IMR-90 (cell line): ENCODE measurements around the gene SYNGR2.

Experiments used
- BHLHE40 ChIP-seq: fragments of 150-350 bp; IDR thresholded peaks from 2 replicates; pipeline ENCODE4 v1.6.1; 2016; ENCODE audit warnings: mild to moderate bottlenecking, low read depth, low read length
- CEBPB ChIP-seq: IDR thresholded peaks from 2 replicates; pipeline ENCODE4 v1.6.1; 2012; ENCODE audit warnings: low read depth, low read length, improper control_type of control experiment
- FOS ChIP-seq: fragments of 150-350 bp; IDR thresholded peaks from 2 replicates; pipeline ENCODE4 v1.6.1; 2016; ENCODE audit warnings: low read depth, low read length
- MAZ ChIP-seq: IDR thresholded peaks from 2 replicates; pipeline ENCODE4 v1.6.1; 2012; ENCODE audit warnings: low read depth, mild to moderate bottlenecking, low read length, improper control_type of control experiment, moderate library complexity, borderline replicate concordance
- MXI1 ChIP-seq: IDR thresholded peaks from 2 replicates; pipeline ENCODE4 v1.6.1; 2012; ENCODE audit warnings: low read depth, mild to moderate bottlenecking, low read length, moderate library complexity, borderline replicate concordance
- POLR2A ChIP-seq: IDR thresholded peaks from 2 replicates; pipeline ENCODE4 v1.6.1; 2012; ENCODE audit warnings: mild to moderate bottlenecking, low read depth, low read length
- RAD21 ChIP-seq: IDR thresholded peaks from 2 replicates; pipeline ENCODE4 v1.6.1; 2012; ENCODE audit warnings: low read length, improper control_type of control experiment
- RCOR1 ChIP-seq: IDR thresholded peaks from 2 replicates; pipeline ENCODE4 v1.6.1; 2012; ENCODE audit warnings: mild to moderate bottlenecking, low read length, improper control_type of control experiment; ENCODE audit not compliant: insufficient replicate concordance
- TF ChIP-seq, protein P1 (sequence below): conservative IDR thresholded peaks from 2 replicates; pipeline ENCODE4 v1.5.1; 2012; ENCODE audit warnings: mild to moderate bottlenecking, low read depth, low read length, improper control_type of control experiment
- TF ChIP-seq, protein P2 (sequence below): fragments of 150-350 bp; IDR thresholded peaks from 2 replicates; pipeline ENCODE4 v1.6.1; 2016; ENCODE audit warnings: low read depth, mild to moderate bottlenecking, low read length, moderate library complexity, borderline replicate concordance

DNA sequence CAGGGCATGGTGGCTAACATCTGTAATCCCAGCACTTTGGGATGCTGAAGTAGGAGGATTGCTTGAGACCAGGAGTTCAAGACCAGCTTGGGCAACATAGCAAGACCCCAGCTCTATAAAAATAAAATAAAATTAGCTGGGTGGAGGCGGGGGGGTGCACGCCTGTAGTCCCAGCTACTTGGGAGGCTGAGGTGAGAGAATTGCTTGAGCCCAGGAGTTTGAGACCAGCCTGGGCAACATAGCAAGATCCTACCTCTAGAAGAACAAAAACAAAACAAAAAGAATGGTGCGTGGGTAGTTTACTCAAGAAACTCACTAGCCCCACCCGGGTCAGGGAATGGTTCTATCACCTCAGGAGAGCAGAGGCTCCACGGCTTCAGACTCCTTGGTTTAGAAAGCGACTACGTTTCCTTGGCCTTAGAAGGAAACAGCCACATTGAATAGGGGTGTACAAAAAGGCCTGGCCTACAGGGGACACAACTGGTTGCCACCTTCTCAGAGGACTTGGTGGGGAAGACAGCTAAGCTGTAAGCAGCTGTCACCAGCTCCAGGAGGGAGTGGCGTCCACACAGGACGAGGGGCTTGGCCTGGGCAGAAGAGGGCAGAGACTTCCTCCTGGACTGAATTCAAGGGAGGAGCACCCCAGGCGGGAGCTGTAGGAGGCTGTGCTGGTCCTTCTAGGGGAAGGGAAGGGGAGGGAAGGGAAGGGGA is 17.8 kb downstream of the SYNGR2 start:
- no peak for TF ChIP-seq MXI1
- TF ChIP-seq RAD21 = no peak
- TF ChIP-seq, protein P1, sequence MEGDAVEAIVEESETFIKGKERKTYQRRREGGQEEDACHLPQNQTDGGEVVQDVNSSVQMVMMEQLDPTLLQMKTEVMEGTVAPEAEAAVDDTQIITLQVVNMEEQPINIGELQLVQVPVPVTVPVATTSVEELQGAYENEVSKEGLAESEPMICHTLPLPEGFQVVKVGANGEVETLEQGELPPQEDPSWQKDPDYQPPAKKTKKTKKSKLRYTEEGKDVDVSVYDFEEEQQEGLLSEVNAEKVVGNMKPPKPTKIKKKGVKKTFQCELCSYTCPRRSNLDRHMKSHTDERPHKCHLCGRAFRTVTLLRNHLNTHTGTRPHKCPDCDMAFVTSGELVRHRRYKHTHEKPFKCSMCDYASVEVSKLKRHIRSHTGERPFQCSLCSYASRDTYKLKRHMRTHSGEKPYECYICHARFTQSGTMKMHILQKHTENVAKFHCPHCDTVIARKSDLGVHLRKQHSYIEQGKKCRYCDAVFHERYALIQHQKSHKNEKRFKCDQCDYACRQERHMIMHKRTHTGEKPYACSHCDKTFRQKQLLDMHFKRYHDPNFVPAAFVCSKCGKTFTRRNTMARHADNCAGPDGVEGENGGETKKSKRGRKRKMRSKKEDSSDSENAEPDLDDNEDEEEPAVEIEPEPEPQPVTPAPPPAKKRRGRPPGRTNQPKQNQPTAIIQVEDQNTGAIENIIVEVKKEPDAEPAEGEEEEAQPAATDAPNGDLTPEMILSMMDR = no peak
- TF ChIP-seq BHLHE40 = no peak
- TF ChIP-seq RCOR1 = no peak
- TF ChIP-seq POLR2A = no peak
- TF ChIP-seq, protein P2, sequence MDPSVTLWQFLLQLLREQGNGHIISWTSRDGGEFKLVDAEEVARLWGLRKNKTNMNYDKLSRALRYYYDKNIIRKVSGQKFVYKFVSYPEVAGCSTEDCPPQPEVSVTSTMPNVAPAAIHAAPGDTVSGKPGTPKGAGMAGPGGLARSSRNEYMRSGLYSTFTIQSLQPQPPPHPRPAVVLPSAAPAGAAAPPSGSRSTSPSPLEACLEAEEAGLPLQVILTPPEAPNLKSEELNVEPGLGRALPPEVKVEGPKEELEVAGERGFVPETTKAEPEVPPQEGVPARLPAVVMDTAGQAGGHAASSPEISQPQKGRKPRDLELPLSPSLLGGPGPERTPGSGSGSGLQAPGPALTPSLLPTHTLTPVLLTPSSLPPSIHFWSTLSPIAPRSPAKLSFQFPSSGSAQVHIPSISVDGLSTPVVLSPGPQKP = no peak
- TF ChIP-seq CEBPB = no peak
- TF ChIP-seq MAZ = no peak
- TF ChIP-seq FOS = no peak
